Urothelium cell line (cell line): Measurements from ENCODE around the gene LAPTM4A.
A peak's percentile ranks its signal among the peaks of the same experiment; 100 is the strongest.
"Not testable (repeated sequence)": the region's sequence is repeated elsewhere in the genome, so short reads cannot be mapped to it uniquely, and the experiment has no call there.

Source experiments
- DNase-seq: peaks from one replicate; pipeline ENCODE4 v3.0.0; 2011; ENCODE audit warnings: low spot score, mixed read lengths
- FAIRE-seq: peaks from 2 replicates; lab custom pipeline; 2011; peaks lifted over from hg19 to GRCh38; lab: Jason Lieb, UNC

Gene LAPTM4A

GRCh38 chr2:20052861-20053281, 1.4 kb upstream of the LAPTM4A start:
- DNase-seq (peak; percentile 64), FAIRE-seq (no peak)

GRCh38 chr2:20052229-20052851, 912 bp upstream of the LAPTM4A start:
- FAIRE-seq (no peak), DNase-seq (no peak)

GRCh38 chr2:20050646-20051531, 539 bp downstream of the LAPTM4A start:
- FAIRE-seq (no peak), DNase-seq (peak; percentile 69)

DNA sequence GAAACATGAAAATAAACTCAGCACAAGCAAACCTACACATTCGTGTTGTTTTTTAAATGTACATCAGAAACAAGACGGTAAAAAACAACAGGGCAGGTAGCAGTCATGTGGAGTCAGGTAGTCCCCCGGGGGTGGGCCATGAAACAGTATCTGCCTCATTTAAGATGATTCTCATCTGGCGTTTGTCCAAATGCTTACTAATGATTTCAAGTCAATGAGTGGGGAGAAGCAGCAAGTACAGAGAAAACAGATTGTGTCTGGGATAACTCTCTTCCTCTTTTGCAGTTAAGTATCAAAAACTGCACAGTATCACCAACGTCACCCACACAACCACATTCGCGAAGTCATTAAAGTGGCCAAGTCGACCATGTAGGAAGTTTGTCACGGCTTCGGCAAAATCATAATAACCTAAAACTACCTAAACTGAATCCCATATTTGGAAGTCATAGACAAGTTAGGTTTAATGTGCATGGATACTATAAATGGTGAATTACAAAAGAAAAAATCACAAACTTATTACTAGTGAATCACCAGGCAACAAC, 1.3 kb downstream of the LAPTM4A start:
- FAIRE-seq, result no peak
- DNase-seq, result no peak

DNA sequence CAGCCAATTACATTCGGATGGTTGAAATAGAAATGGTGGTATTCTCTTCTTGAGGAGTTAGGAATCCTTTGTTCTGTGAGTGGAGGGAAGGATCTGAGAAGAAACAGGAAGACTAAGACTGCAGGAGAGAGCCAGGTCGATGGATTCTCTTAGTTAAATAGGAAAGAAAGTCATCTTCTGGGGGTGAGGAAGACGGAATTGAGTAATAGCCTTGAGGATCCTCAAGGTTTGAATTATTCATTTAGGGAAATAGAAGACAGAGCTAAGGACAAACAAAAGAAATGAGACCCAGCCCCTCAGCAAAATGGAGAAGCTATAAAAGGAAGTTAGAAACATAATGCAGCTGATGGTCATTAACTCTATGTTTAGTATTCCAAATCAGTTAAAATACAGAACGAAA, 1.8 kb downstream of the LAPTM4A start:
- no peak for DNase-seq
- FAIRE-seq, result no peak

DNA sequence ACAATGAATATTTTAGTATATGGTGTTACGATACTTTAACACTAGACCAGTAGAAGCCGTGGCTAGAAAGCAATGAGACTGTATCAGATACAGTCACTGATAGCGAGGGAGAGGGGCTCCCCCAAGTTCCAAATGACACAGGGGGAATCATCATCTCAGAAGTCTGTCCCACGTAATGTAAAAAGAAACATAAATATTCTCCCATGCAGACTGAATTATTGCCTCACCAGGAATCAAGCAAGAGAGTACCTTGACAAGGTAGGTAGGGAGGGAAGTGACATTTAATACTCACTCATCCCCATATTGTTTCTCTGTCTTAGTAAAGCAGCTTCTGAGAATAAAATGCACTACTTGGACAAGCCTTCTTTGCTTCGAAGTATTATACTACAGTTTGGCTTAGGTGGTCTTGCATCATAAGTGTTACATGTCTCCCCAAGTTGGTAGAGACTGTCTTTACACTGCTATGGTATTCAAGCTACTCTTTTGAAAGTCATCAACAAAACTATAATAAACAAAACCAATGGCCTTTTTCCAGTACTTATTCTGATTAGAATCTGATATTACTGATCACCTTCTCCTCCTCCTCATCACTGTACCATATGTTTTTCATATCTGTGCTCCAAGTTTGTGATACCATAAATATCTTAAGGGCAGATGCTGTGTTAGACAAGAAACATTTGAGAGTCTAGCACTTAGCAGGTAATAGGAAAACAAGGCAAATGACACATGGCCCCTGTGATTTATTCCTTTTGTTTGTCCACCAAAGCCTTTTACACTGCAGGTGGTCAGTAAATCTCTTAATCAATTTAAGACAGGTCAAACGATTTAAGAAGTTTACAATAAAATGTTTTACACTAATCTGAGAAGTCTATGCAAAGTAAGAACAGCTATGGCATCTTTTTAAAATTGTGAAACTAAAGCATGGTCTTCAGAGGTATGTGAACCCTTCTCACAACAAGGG, 2.7 kb downstream of the LAPTM4A start:
- FAIRE-seq (no peak), DNase-seq (no peak)

DNA sequence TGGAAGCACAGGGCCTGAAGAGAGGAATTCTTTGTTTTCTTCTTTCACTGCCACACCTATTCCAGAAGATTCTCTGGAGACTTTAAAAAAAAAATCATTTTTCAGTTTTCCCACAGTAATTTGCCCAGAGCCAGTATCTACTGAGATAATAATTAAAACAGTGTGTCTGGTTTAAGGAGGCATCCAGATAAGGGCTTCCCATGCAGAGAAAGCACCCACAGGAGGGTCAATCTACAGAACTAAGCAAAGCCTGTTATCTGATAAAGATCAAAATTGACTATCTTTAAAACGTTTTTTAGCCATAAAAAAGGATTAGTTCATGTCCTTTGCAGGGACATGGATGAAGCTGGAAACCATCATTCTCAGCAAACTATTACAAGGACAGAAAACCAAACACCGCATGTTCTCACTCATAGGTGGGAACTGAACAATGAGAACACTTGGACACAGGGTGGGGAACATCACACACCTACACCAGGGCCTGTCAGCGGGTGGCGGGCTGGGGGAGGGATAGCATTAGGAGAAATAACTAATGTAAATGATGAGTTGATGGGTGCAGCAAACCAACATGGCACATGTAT, 5.6 kb downstream of the LAPTM4A start:
- FAIRE-seq, DNase-seq: not testable (repeated sequence)

DNA sequence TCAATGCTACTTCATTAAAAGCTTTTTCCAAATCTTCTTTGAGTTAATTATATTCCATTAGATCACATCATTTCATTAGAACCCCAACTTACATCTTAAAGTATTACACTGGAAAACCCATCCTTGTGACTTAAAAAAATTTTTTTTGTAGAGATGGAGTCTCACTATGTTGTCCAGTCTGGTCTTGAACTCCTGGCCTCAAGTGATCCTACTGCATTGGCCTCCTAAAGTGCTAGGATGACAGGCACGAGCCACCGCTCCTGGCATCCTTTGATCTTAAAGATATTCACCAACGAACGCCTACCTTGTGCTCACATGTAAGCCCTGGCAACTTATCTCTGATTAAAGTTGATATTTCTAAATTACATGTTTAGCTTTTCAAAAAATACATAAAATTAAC, 6.7 kb downstream of the LAPTM4A start:
- DNase-seq, result no peak
- FAIRE-seq, result no peak

DNA sequence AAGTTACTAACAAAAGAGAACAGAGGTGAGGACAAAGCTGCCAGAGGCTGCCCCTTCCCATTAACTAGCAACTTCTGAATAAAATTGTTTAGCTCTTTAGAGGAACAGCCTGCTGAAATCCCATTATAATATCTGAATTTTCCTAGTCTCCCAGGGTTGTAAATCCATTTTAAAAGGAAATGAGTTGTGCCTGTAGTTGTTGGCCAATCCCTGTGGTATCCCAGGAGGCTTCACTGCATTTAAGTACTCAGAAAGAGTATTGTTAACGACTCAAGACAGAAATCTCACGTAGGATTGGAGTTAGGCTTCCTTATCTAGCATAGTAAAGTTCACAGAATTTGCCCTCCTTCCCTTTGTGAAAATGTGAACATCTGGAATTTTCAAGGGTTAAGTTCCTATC, 8.9 kb downstream of the LAPTM4A start:
- FAIRE-seq (no peak), DNase-seq (no peak)

DNA sequence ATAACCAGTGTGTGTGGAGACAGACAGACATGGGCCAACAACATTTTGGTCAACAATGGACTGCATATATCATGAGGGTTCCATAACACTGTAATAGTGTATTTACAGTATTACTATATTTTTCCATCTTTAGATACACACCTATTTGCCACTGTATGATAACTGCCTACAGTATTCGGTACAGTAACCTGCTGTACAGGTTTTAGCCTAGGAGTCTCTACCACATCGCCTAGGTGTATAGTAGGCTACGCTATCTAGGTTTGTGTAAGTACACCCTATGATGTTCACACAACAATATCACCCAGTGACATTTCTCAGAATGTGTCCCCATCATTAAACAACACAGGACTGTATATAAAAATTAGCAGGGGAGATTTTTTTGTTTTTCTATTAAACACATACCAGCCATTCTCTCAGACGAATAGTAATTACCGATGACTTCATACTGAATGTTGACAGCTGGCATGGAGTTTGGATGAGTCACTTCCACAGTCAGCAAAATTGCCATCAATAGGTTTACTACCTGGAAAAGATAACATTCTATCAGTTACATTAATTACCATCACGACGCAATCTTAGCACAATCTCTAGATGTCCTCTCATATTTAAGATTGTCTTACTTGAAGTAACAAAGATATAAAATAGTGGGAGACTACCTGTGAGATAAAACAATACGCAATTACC, 10.8 kb downstream of the LAPTM4A start:
- no peak for FAIRE-seq
- peak; percentile 34 for DNase-seq

GRCh38 chr2:20037660-20038059, 13.8 kb downstream of the LAPTM4A start:
- FAIRE-seq (no peak), DNase-seq (no peak)

DNA sequence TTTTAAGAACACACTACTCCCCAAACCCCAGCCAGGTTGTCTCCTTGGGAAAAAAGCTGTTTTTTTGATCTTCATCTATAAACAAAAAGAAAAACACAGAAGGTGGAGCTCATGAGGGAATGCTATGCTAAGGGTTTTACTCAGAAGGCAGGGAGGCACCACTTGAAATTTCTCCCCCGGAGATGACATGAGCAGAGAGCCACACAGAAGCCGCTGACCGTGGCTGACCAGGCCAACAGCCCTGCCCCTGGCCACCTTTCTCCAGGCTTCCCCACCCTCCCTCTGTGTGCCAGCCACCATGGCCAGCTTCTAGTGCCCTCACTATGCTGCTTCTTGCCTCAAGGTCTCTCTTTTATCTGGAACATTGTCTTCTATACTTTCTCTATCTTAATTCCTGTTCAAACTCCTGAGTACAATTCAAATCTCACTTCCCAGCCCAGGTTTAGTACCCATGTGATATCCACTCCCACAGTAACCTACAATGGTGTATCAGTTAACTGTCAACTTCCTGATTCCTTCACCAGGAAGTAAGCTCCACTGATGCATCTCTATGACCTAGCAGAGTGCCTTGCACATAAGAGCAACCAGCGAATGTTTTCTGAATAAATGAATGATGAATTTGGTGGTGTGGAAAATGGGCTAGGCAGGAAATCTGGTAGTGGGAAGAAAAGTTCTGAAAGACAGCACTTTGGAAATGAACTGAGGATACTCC, 15.3 kb downstream of the LAPTM4A start:
- FAIRE-seq (no peak), DNase-seq (no peak)

DNA sequence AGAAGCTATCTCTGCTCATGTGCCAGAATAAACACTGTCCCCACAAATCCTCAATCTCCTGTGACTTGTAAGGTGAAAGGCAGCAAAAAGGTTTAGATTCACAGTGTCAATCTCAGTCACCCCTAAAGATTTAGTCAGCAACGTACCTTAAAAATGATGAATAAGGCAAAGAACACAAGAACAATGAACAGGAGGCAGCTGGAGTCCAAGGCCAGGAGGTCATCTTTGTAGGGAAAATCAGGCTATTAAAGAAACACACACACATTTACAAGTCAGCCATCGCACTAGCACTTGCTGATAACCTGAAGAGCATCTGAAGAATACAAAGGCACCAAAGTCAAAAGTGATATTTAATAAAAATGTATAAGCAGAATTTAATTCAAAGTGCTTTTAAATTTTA, 16.6 kb downstream of the LAPTM4A start:
- no peak for DNase-seq
- FAIRE-seq, result no peak

- no peak for FAIRE-seq
- DNase-seq, result no peak
Observed at GRCh38 chr2:20034218-20034617, 17.2 kb downstream of the LAPTM4A start.

- FAIRE-seq (no peak), DNase-seq (no peak)
Observed at GRCh38 chr2:20033322-20033721, 18.1 kb downstream of the LAPTM4A start.

DNA sequence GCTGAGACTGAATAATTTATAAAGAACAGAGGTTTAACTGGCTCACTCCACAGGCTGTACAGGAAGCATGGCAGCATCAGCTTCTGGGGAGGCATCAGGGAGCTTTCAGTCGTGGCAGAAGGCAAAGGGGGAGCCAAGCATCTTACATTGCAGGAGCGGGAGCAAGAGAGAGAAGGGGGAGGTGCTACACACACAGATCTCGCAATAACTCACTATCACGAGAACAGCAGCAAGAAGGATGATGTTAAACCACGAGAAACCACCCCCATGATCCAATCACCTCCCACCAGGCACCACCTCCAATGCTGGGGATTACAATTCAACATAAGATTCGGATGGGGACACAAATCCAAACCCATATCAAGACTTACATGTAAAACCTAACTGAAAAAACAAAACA, 21.2 kb downstream of the LAPTM4A start:
- DNase-seq (no peak), FAIRE-seq (no peak)

- no peak for DNase-seq
- no peak for FAIRE-seq
Observed at GRCh38 chr2:20027705-20028434, 23.6 kb downstream of the LAPTM4A start.

DNA sequence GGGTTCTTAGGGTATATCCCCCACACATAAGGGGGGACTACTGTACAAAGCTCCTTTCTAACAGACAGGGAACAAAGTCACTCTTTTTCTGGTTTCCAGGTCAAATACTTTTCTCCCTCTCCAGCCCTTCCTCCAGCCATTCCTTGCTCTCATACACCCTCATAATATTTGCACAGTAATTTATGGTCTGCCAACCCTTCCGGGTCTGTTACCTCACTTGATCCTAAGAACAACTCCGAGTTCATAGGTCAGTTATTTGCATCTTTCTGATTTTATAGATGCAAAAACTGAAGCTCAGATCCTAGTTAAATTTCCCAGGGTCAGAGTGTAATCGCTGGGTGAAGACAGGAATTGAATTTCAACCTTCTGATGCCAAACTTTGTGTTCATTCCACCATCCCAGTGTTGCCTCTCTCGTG, 24.2 kb downstream of the LAPTM4A start:
- DNase-seq (no peak), FAIRE-seq (no peak)
